Smooth muscle cell (in vitro differentiated cells): Measurements from ENCODE around the gene SLC22A23. TPM values are rescaled to one million over a fixed set of nuclear protein-coding genes. Genes with fewer than 3 reads are reported as not detected.

Experiments
- DNase-seq: peaks from one replicate; lab custom pipeline; 2025; ENCODE audit not compliant: unreplicated experiment; lab: John Stamatoyannopoulos, UW
- H2AFZ ChIP-seq: fragments of 200-600 bp; sonication (generic); 2 replicates; pipeline ENCODE4 v1.6.0; 2016; ENCODE audit warnings: antibody characterized with exemption, low read depth, mild to moderate bottlenecking
- H3F3A ChIP-seq: fragments of 200-600 bp; sonication (generic); 2 replicates; pipeline ENCODE4 v1.6.0; 2017; ENCODE audit warnings: antibody characterized with exemption, low read depth
- H3K27ac ChIP-seq: fragments of 200-600 bp; sonication (generic); 2 replicates; pipeline ENCODE4 v1.5.1; 2016; ENCODE audit warnings: low read depth, mild to moderate bottlenecking
- H3K27me3 ChIP-seq: fragments of 200-600 bp; sonication (generic); 2 replicates; pipeline ENCODE4 v1.6.1; 2016; ENCODE audit warnings: low read depth, mild to moderate bottlenecking
- H3K36me3 ChIP-seq: fragments of 200-600 bp; sonication (generic); 2 replicates; pipeline ENCODE4 v1.5.1; 2016; ENCODE audit warnings: low read depth
- H3K4me1 ChIP-seq: fragments of 200-600 bp; sonication (generic); 2 replicates; pipeline ENCODE4 v1.5.1; 2016; ENCODE audit warnings: low read depth
- H3K4me2 ChIP-seq: fragments of 200-600 bp; sonication (generic); 2 replicates; pipeline ENCODE4 v1.6.0; 2016; ENCODE audit warnings: mild to moderate bottlenecking
- H3K4me3 ChIP-seq: fragments of 200-600 bp; sonication (generic); 2 replicates; pipeline ENCODE4 v1.5.1; 2016; ENCODE audit warnings: mild to moderate bottlenecking
- H3K79me2 ChIP-seq: fragments of 200-600 bp; sonication (generic); 2 replicates; pipeline ENCODE4 v1.6.0; 2016; ENCODE audit warnings: low read depth, mild to moderate bottlenecking
- H3K9ac ChIP-seq: fragments of 200-600 bp; sonication (generic); 2 replicates; pipeline ENCODE4 v1.6.0; 2016; ENCODE audit warnings: low read depth
- H3K9me3 ChIP-seq: fragments of 200-600 bp; sonication (generic); replicated peaks from 2 replicates; pipeline ENCODE4 v1.5.1; 2016; ENCODE audit warnings: low read depth
- H4K20me1 ChIP-seq: fragments of 200-600 bp; sonication (generic); 2 replicates; pipeline ENCODE4 v1.6.0; 2016; ENCODE audit warnings: low read depth
- CTCF ChIP-seq: fragments of 200-600 bp; sonication (generic); IDR thresholded peaks from 2 replicates; pipeline ENCODE4 v1.5.1; 2017; ENCODE audit warnings: borderline replicate concordance, mild to moderate bottlenecking, antibody characterized with exemption; ENCODE audit not compliant: insufficient read depth, poor library complexity, severe bottlenecking
- WGBS: methylation state at CpG from one replicate; pipeline ENCODE4 v1.1.7; 2016; ENCODE audit warnings: low lambda C conversion rate; 5-methylcytosine and 5-hydroxymethylcytosine counted together
- polyA plus RNA-seq: library from polyadenylated mRNA; unstranded; fragments of >200 nt; fragmentation: Nextera tagmentation; extraction: Ambion mirVana; gene quantifications from 2 replicates; pipeline ENCODE4 v1.2.1, GENCODE V29; 2016
- total RNA-seq: library from RNA; depleted of rRNA; stranded (reverse); fragments of >200 nt; gene quantifications from 2 replicates; pipeline ENCODE4 v1.2.3, GENCODE V29; 2014

The SLC22A23 gene
- total and polyA plus RNA-seq, 2 experiments from 2014 or later: 1.6 to 3.8 TPM

GRCh38 chr6:3337521-3338350 is 119.1 kb downstream of the SLC22A23 start:
- no peak overlapping the region for H3K27ac ChIP-seq
- H3K4me2 ChIP-seq: peak overlapping the region; percentile 62
- H3K36me3 ChIP-seq: no peaks in the 10 kb centered on the region
- no peaks in the 10 kb centered on the region for H3K9me3 ChIP-seq
- no peak overlapping the region for H3K4me3 ChIP-seq
- no peaks in the 10 kb centered on the region for H3K79me2 ChIP-seq
- no peak for DNase-seq
- 55% methylated on average over 15 of the region's 15 CpGs for WGBS
- H2AFZ ChIP-seq: peak overlapping the region; percentile 8
- TF ChIP-seq CTCF: no peak
- no peaks in the 10 kb centered on the region for H4K20me1 ChIP-seq
- peaks cover 49% of the 10 kb centered on the region for H3K4me1 ChIP-seq
- H3K9ac ChIP-seq: no peak overlapping the region
- H3K27me3 ChIP-seq: no peaks in the 10 kb centered on the region
- H3F3A ChIP-seq: peaks cover 16% of the 10 kb centered on the region

GRCh38 chr6:3336859-3337515 is 119.9 kb downstream of the SLC22A23 start:
- Histone ChIP-seq H3K4me1 (peaks cover 41% of the 10 kb centered on the region), H4K20me1 (no peaks in the 10 kb centered on the region), H3K79me2 (no peaks in the 10 kb centered on the region), H3F3A (peaks cover 10% of the 10 kb centered on the region), H3K9ac (no peak overlapping the region), H2AFZ (no peak overlapping the region), H3K4me2 (no peak overlapping the region), H3K4me3 (no peak overlapping the region), H3K27ac (no peak overlapping the region), H3K36me3 (no peaks in the 10 kb centered on the region), H3K9me3 (no peaks in the 10 kb centered on the region), H3K27me3 (peaks cover 3% of the 10 kb centered on the region)
- WGBS: 97% methylated on average over 5 of the region's 5 CpGs
- no peak for TF ChIP-seq CTCF
- DNase-seq: no peak

GRCh38 chr6:3336066-3336786 is 120.6 kb downstream of the SLC22A23 start:
- Histone ChIP-seq H3K27me3 (peaks cover 3% of the 10 kb centered on the region), H3K4me1 (peaks cover 34% of the 10 kb centered on the region), H4K20me1 (no peaks in the 10 kb centered on the region), H3K9ac (no peak overlapping the region), H3K36me3 (no peaks in the 10 kb centered on the region), H3K4me2 (no peak overlapping the region), H3K27ac (no peak overlapping the region), H3K4me3 (no peak overlapping the region), H3K79me2 (no peaks in the 10 kb centered on the region), H3F3A (peaks cover 8% of the 10 kb centered on the region), H2AFZ (no peak overlapping the region), H3K9me3 (no peaks in the 10 kb centered on the region)
- TF ChIP-seq CTCF: no peak
- no peak for DNase-seq
- 89% methylated on average over 9 of the region's 11 CpGs for WGBS
